GM12873 (cell line): ENCODE measurements around the gene DPF3.

Experiments
- CTCF ChIP-seq: IDR thresholded peaks from 2 replicates; pipeline ENCODE4 v1.5.1; 2012; ENCODE audit warnings: low read depth, mild to moderate bottlenecking, moderate library complexity, low read length, control low read depth; ENCODE audit not compliant: insufficient read depth; ENCODE audit errors: missing control alignments

Gene DPF3

DNA sequence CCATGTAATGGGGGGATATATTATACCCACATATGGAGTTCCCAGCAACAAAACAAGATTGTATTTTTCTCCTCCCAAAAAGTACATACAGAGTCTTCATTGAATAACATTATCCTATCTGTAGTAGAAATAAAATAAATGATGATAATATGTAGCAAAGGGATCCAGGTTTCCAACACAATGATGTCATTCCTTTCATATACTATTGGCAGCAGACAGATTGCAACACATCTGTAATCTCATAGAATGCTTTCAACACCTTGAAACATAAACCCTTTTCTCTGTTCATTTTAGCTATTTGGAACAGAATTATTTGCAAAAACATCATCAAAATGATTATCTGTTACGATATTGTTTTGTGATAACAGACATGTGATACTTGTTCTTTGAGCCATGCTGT is 317.6 kb downstream of the DPF3 start:
- TF ChIP-seq CTCF: no peak

- no peak for TF ChIP-seq CTCF
Measured at GRCh38 chr14:72574715-72575114, 319.2 kb downstream of the DPF3 start.

- TF ChIP-seq CTCF: no peak
Measured at GRCh38 chr14:72573725-72574417, 320.0 kb downstream of the DPF3 start.
